ENCODE results near the gene DNAAF5.

- no peak for TF ChIP-seq CTCF (IDR thresholded peaks at IDR 0.05)
- no peak for TF ChIP-seq POLR2A (IDR thresholded peaks at IDR 0.05)
Measured at GRCh38 chr7:706721-707120, 19.8 kb upstream of the DNAAF5 start.

Data from uterus (tissue), 2 donors.